HEK293 (cell line): ENCODE measurements around the gene GLYATL2.

Source experiments
- CTCF ChIA-PET: fragments of 350-600 bp; formaldehyde crosslinking; extraction: SDS; loops from one replicate; lab custom pipeline; 2021; ENCODE audit warnings: antibody characterized with exemption; lab: Yijun Ruan, JAX
- POLR2A ChIA-PET: fragments of 300-600 bp; formaldehyde crosslinking; extraction: SDS; loops from one replicate; lab custom pipeline; 2020; ENCODE audit warnings: antibody characterized with exemption, inconsistent platforms; lab: Yijun Ruan, JAX
- H3K27ac ChIP-seq: fragments of 200-500 bp; sonication (Bioruptor generic); 2 replicates; pipeline ENCODE4 v1.5.1; 2014; ENCODE audit warnings: low read depth, low read length, control low read depth, inconsistent platforms; ENCODE audit errors: extremely low read depth
- H3K36me3 ChIP-seq, 2 experiments: fragments of 200-500 bp in 1 of 2; sonication (Bioruptor generic) in 1 of 2; 1 replicate in 1 of 2; 2 replicates in 1 of 2; pipeline ENCODE4 v1.5.1; 2014 to 2017; ENCODE audit warnings: inconsistent platforms in 2 of 2, low read length in 2 of 2; ENCODE audit not compliant: control insufficient read depth in 2 of 2, insufficient read depth in 1 of 2
- H3K4me1 ChIP-seq: fragments of 200-500 bp; sonication (Bioruptor generic); 2 replicates; pipeline ENCODE4 v1.5.1; 2014; ENCODE audit warnings: mild to moderate bottlenecking, low read length, inconsistent platforms; ENCODE audit not compliant: control insufficient read depth, insufficient read depth
- H3K4me3 ChIP-seq: 2 replicates; pipeline ENCODE4 v1.5.1; 2011; ENCODE audit warnings: low read depth, mild to moderate bottlenecking, control low read depth, low read length, moderate library complexity
- H3K9me3 ChIP-seq: fragments of 200-500 bp; sonication (Bioruptor generic); 2 replicates; pipeline ENCODE4 v1.5.1; 2014; ENCODE audit warnings: low read depth, low read length, inconsistent platforms; ENCODE audit not compliant: control insufficient read depth, insufficient read depth
- GFI1B ChIP-seq: fragments of 450-650 bp; formaldehyde crosslinking; IDR thresholded peaks from 2 replicates; pipeline ENCODE4 v1.5.1; 2016; ENCODE audit warnings: missing biosample characterization, missing genetic modification characterization
- GLIS1 ChIP-seq: fragments of 450-650 bp; formaldehyde crosslinking; IDR thresholded peaks from 2 replicates; pipeline ENCODE4 v1.5.1; 2016; ENCODE audit warnings: missing biosample characterization, missing genetic modification characterization
- HOXA7 ChIP-seq: sonication (generic); formaldehyde crosslinking; IDR thresholded peaks from 2 replicates; pipeline ENCODE4 v1.8.1; 2022; ENCODE audit warnings: missing genetic modification reagents, borderline replicate concordance
- KLF9 ChIP-seq: fragments of 450-650 bp; formaldehyde crosslinking; IDR thresholded peaks from 2 replicates; pipeline ENCODE4 v1.5.1; 2016; ENCODE audit warnings: missing biosample characterization, missing genetic modification characterization, low read depth
- SCRT1 ChIP-seq: fragments of 450-650 bp; formaldehyde crosslinking; IDR thresholded peaks from 2 replicates; pipeline ENCODE4 v1.5.1; 2016; ENCODE audit warnings: missing biosample characterization, missing genetic modification characterization, borderline replicate concordance
- SP7 ChIP-seq: fragments of 450-650 bp; formaldehyde crosslinking; IDR thresholded peaks from 2 replicates; pipeline ENCODE4 v1.5.1; 2016; ENCODE audit warnings: missing biosample characterization, missing genetic modification characterization
- YY2 ChIP-seq: fragments of 450-650 bp; formaldehyde crosslinking; IDR thresholded peaks from 2 replicates; pipeline ENCODE4 v1.5.1; 2016; ENCODE audit warnings: missing biosample characterization, missing genetic modification characterization
- ZBTB1 ChIP-seq: fragments of 450-650 bp; formaldehyde crosslinking; IDR thresholded peaks from 2 replicates; pipeline ENCODE4 v1.5.1; 2016; ENCODE audit warnings: missing biosample characterization, missing genetic modification characterization
- ZBTB8A ChIP-seq: fragments of 450-650 bp; formaldehyde crosslinking; IDR thresholded peaks from 2 replicates; pipeline ENCODE4 v1.5.1; 2016; ENCODE audit warnings: missing biosample characterization, missing genetic modification characterization
- ZFP41 ChIP-seq: fragments of 450-650 bp; formaldehyde crosslinking; IDR thresholded peaks from 2 replicates; pipeline ENCODE4 v1.5.1; 2016; ENCODE audit warnings: missing biosample characterization, missing genetic modification characterization, borderline replicate concordance
- ZNF132 ChIP-seq: fragments of 450-650 bp; formaldehyde crosslinking; IDR thresholded peaks from 2 replicates; pipeline ENCODE4 v1.5.1; 2017; ENCODE audit warnings: missing biosample characterization, missing genetic modification characterization, borderline replicate concordance
- ZNF16 ChIP-seq: fragments of 450-650 bp; formaldehyde crosslinking; IDR thresholded peaks from 2 replicates; pipeline ENCODE4 v1.5.1; 2016; ENCODE audit warnings: low read depth, missing biosample characterization, missing genetic modification characterization
- ZNF184 ChIP-seq: fragments of 450-650 bp; IDR thresholded peaks from 2 replicates; pipeline ENCODE4 v1.5.1; 2018; ENCODE audit warnings: missing biosample characterization, mild to moderate bottlenecking, missing genetic modification characterization
- ZNF2 ChIP-seq: fragments of 450-650 bp; formaldehyde crosslinking; IDR thresholded peaks from 2 replicates; pipeline ENCODE4 v1.5.1; 2016; ENCODE audit warnings: missing biosample characterization, missing genetic modification characterization
- ZNF202 ChIP-seq: fragments of 450-650 bp; formaldehyde crosslinking; IDR thresholded peaks from 2 replicates; pipeline ENCODE4 v1.5.1; 2016; ENCODE audit warnings: missing biosample characterization, missing genetic modification characterization, borderline replicate concordance
- ZNF211 ChIP-seq: fragments of 450-650 bp; formaldehyde crosslinking; IDR thresholded peaks from 2 replicates; pipeline ENCODE4 v1.5.1; 2016; ENCODE audit warnings: low read depth, missing biosample characterization, missing genetic modification characterization
- ZNF324 ChIP-seq: fragments of 450-650 bp; formaldehyde crosslinking; IDR thresholded peaks from 2 replicates; pipeline ENCODE4 v1.5.1; 2016; ENCODE audit warnings: missing biosample characterization, missing genetic modification characterization
- ZNF335 ChIP-seq: fragments of 450-650 bp; formaldehyde crosslinking; conservative IDR thresholded peaks from 2 replicates; pipeline ENCODE4 v1.5.1; 2016; ENCODE audit warnings: missing biosample characterization, missing genetic modification characterization
- ZNF362 ChIP-seq: fragments of 450-650 bp; formaldehyde crosslinking; IDR thresholded peaks from 2 replicates; pipeline ENCODE4 v1.5.1; 2016; ENCODE audit warnings: missing biosample characterization, missing genetic modification characterization
- ZNF366 ChIP-seq: fragments of 450-650 bp; formaldehyde crosslinking; conservative IDR thresholded peaks from 2 replicates; pipeline ENCODE4 v1.5.1; 2016; ENCODE audit warnings: missing biosample characterization, missing genetic modification characterization
- ZNF391 ChIP-seq: fragments of 450-650 bp; formaldehyde crosslinking; IDR thresholded peaks from 2 replicates; pipeline ENCODE4 v1.5.1; 2016; ENCODE audit warnings: low read depth, missing biosample characterization, missing genetic modification characterization, borderline replicate concordance
- ZNF530 ChIP-seq: fragments of 450-650 bp; formaldehyde crosslinking; IDR thresholded peaks from 2 replicates; pipeline ENCODE4 v1.5.1; 2016; ENCODE audit warnings: low read depth, missing biosample characterization, missing genetic modification characterization
- ZNF561 ChIP-seq: fragments of 450-650 bp; IDR thresholded peaks from 2 replicates; pipeline ENCODE4 v1.5.1; 2018; ENCODE audit warnings: missing biosample characterization, missing genetic modification characterization, borderline replicate concordance
- ZNF624 ChIP-seq: fragments of 450-650 bp; formaldehyde crosslinking; IDR thresholded peaks from 2 replicates; pipeline ENCODE4 v1.5.1; 2017; ENCODE audit warnings: missing biosample characterization, missing genetic modification characterization
- ZNF791 ChIP-seq: fragments of 450-650 bp; formaldehyde crosslinking; IDR thresholded peaks from 2 replicates; pipeline ENCODE4 v1.5.1; 2016; ENCODE audit warnings: missing biosample characterization, missing genetic modification characterization
- TF ChIP-seq, protein P1 (sequence below): fragments of 450-650 bp; formaldehyde crosslinking; IDR thresholded peaks from 2 replicates; pipeline ENCODE4 v1.5.1; 2016; ENCODE audit warnings: missing biosample characterization, missing genetic modification characterization
- TF ChIP-seq, protein P2 (sequence below): fragments of 450-650 bp; formaldehyde crosslinking; IDR thresholded peaks from 2 replicates; pipeline ENCODE4; 2016; ENCODE audit warnings: missing biosample characterization, missing genetic modification characterization

Gene GLYATL2, protein sequence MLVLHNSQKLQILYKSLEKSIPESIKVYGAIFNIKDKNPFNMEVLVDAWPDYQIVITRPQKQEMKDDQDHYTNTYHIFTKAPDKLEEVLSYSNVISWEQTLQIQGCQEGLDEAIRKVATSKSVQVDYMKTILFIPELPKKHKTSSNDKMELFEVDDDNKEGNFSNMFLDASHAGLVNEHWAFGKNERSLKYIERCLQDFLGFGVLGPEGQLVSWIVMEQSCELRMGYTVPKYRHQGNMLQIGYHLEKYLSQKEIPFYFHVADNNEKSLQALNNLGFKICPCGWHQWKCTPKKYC

DNA sequence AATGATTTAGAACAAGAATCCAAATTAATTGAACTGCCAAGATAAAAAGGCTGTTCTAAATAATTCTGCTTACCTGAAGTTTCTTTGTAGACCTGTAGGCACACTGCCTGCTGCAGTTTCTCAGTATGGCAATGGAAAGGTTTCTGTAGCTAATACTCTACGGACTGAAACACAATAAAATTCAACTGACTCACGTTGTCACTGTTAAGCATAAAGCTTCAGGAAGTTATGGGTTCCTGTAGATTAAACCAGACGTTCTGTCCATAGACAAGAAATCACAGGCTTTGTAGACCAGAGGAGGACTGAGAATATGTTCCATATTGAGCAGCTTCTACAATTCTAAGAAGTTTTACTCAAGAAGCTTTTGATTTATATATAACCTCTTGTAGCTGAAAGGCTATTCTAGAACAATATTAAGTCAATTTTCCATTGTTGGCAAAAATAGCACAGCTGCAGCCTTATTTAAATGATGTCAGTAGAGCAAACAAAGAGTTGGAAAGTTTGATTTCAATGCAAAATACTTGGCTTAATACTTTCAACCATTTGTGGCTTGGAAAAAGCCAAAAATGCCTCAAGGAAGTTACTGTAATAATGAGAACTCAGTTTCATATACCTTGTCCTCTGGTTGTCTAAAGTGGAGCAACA, at the start of gene GLYATL2:
Gene GLYATL2 (minus strand): TSS at position 344 of the 645 bp plus-strand sequence. CDS start 5,092 bp downstream, outside the sequence.
- CTCF ChIA-PET: interaction anchor here (0.6 kb wide), 3 partner anchors 15 to 113 kb away, joined by 3 read pairs; no protein-coding TSS in a partner anchor
- TF ChIP-seq ZNF791 (tag by site-specific recombination): no peak
- no peak for TF ChIP-seq ZFP41
- TF ChIP-seq ZNF324 (tag by site-specific recombination): no peak
- no peak for TF ChIP-seq ZNF184 (tag by site-specific recombination)
- TF ChIP-seq ZNF202: no peak
- TF ChIP-seq GFI1B: no peak
- TF ChIP-seq, protein P1, sequence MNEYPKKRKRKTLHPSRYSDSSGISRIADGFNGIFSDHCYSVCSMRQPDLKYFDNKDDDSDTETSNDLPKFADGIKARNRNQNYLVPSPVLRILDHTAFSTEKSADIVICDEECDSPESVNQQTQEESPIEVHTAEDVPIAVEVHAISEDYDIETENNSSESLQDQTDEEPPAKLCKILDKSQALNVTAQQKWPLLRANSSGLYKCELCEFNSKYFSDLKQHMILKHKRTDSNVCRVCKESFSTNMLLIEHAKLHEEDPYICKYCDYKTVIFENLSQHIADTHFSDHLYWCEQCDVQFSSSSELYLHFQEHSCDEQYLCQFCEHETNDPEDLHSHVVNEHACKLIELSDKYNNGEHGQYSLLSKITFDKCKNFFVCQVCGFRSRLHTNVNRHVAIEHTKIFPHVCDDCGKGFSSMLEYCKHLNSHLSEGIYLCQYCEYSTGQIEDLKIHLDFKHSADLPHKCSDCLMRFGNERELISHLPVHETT (tag by site-specific recombination): no peak
- no peak for TF ChIP-seq ZNF211
- no peak for TF ChIP-seq SCRT1
- no peak for TF ChIP-seq YY2 (tag by site-specific recombination)
- no peak within 1 kb of the TSS for H3K4me3 ChIP-seq
- H3K4me1 ChIP-seq: no peaks in the 10 kb centered on the region
- no peaks in the 10 kb centered on the region for H3K36me3 ChIP-seq
- POLR2A ChIA-PET: no interaction called here
- no peaks in the 10 kb centered on the region for H3K9me3 ChIP-seq
- H3K27ac ChIP-seq: no peak within 1 kb of the TSS

DNA sequence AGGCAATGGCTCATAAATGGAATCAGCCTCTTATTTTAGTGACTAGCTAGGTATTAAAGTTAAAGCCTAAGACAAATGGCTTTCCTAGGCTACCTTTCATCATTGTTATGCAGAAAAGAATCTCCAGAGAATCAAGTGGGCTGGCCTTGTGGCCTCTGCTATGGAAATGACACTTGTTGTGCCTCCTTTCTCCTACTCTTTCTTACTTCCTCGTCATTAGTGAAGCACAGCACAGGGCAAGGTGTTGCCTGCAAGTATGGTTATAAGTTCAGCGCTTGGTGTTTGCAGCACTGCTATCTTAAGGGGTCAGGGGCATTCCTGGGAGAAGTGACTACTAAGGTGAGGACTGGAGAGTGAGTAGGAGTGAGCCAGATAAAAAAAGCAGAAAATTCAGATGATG, 49.4 kb upstream of the GLYATL2 start:
- CTCF ChIA-PET: no interaction called here
- TF ChIP-seq ZNF16 (tag by site-specific recombination) (no peak), ZNF366 (tag by site-specific recombination) (no peak), ZNF132 (no peak), ZNF2 (tag by site-specific recombination) (no peak), GLIS1 (tag by site-specific recombination) (no peak), ZFP41 (no peak), ZNF335 (tag by site-specific recombination) (no peak), HOXA7 (CRISPR knock-in tag) (no peak), ZNF530 (no peak), ZNF561 (tag by site-specific recombination) (no peak), ZNF391 (tag by site-specific recombination) (no peak), KLF9 (tag by site-specific recombination) (no peak), ZBTB1 (tag by site-specific recombination) (no peak), ZBTB8A (tag by site-specific recombination) (no peak), ZNF624 (tag by site-specific recombination) (no peak), ZNF362 (tag by site-specific recombination) (no peak), SP7 (tag by site-specific recombination) (no peak)
- TF ChIP-seq, protein P2, sequence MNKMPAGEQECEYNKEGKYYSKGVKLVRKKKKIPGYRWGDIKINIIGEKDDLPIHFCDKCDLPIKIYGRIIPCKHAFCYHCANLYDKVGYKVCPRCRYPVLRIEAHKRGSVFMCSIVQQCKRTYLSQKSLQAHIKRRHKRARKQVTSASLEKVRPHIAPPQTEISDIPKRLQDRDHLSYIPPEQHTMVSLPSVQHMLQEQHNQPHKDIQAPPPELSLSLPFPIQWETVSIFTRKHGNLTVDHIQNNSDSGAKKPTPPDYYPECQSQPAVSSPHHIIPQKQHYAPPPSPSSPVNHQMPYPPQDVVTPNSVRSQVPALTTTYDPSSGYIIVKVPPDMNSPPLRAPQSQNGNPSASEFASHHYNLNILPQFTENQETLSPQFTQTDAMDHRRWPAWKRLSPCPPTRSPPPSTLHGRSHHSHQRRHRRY (tag by site-specific recombination): no peak

More for the DNA sequence above, 49.4 kb upstream of the GLYATL2 start:
- Histone ChIP-seq H3K4me1 (no peaks in the 10 kb centered on the region), H3K27ac (no peak overlapping the region), H3K36me3 (peaks cover 0 to 33% of the 10 kb centered on the region in 2 experiments; a peak in 1 of 3 replicates), H3K9me3 (no peaks in the 10 kb centered on the region), H3K4me3 (no peak overlapping the region)
- POLR2A ChIA-PET: no interaction called here
